ENCODE measurements around the gene PXDN. TPM values are rescaled to one million over a fixed set of nuclear protein-coding genes. Genes with fewer than 3 reads are reported as not detected.
"Not testable (repeated sequence)": the region's sequence is repeated elsewhere in the genome, so short reads cannot be mapped to it uniquely, and the experiment has no call there.

The PXDN gene
- total and polyA plus RNA-seq, 2 experiments from 2014 or later, result 85.7 to 129 TPM

DNA sequence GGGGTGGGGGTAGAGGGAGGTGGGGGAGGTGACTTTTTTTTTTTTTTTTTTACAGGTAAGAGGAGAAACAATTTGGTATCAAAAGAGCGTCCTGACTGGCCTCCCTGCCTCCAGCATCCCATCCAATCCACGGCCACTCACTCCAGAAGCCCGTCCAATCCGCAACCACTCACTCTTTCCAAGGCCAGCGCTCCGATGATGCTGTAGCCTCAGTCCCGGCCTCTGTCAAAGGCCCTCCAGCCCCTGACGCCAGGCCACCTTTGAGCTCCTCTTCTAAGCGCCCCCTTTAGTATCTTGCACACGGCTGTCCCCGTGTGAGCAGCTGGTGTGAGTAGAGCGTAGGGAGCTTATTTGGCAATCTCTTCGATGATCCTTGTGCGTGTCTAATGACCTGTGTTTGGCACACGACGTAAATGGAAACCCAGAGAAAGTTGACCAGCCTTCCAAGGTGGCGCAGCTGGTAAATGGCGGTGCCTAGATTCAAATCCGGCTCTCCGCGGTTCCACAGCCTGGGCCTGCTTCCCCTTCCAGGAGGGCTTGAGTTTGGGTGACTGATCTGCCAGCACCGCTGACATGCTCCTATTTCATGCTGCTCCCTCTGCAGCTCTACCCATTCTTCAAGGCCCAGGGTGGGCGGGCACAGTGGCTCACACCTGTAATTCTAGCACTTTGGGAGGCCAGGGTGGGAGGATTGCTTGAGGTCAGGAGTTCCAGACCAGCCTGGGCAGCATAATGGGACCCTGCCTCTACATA lies 23.8 kb upstream of the PXDN start:
- H3K4me3 ChIP-seq, result no peak overlapping the region
- no peak for DNase-seq (ENCODE audit: low read depth in 1 of 2, low spot score in 1 of 2)
- no peaks in the 10 kb centered on the region for H3K36me3 ChIP-seq
- H3K27me3 ChIP-seq, result no peaks in the 10 kb centered on the region
- H3K27ac ChIP-seq, result no peak overlapping the region
- H3K9me3 ChIP-seq (ENCODE audit: low read depth), result no peaks in the 10 kb centered on the region
- no peaks in the 10 kb centered on the region for H3K4me1 ChIP-seq (ENCODE audit: low read depth)
- TF ChIP-seq, protein P1, sequence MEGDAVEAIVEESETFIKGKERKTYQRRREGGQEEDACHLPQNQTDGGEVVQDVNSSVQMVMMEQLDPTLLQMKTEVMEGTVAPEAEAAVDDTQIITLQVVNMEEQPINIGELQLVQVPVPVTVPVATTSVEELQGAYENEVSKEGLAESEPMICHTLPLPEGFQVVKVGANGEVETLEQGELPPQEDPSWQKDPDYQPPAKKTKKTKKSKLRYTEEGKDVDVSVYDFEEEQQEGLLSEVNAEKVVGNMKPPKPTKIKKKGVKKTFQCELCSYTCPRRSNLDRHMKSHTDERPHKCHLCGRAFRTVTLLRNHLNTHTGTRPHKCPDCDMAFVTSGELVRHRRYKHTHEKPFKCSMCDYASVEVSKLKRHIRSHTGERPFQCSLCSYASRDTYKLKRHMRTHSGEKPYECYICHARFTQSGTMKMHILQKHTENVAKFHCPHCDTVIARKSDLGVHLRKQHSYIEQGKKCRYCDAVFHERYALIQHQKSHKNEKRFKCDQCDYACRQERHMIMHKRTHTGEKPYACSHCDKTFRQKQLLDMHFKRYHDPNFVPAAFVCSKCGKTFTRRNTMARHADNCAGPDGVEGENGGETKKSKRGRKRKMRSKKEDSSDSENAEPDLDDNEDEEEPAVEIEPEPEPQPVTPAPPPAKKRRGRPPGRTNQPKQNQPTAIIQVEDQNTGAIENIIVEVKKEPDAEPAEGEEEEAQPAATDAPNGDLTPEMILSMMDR (IDR thresholded peaks at IDR 0.05; ENCODE audit: low read depth, low read length), result no peak

DNA sequence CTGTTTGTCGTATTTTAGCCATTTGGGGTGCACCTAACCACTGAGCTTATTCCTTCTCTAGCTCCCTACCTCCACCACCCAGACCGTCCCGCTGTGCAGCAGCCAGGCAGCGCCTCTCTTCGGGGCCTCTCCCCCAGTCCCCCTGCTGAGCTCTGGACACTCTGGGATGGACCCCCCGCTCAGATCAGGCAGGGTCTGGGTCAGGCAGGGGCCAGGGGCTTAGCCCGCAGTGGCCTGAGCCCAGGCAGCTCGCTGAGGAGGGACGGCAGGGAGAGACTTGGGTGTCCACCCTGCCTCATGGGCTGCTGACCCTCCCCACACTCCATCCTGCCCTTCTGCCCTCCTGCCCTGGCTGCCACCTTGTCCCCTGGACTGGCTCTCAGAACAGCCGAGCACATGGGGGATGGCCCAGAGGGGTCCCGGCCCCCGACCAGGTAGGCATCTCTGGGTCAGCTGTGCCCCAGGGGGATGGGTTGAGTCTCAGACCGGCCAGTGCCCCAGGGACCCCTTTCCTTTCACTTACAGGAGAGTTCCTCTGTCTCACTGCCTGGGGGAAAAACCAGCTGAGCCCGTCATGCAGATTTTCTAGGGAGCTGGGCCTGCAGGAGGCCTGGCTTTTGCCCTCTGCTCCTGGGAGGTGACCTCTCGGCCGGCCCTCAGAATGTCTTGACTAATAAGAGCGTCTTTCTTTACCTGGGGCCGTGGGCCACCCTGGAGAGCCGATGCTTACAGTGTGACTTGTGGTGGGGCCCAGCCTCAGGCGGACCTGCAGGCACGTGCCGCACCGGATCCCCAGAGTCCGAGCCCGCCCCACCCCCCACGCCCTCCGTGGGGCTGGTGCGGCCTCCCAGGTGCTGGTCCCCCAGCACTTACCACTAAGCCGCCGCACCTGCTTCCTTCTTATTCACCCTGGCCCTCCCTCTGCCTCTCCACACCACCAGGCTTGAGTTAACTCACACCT lies 22.8 kb upstream of the PXDN start:
- H3K27ac ChIP-seq, result no peak overlapping the region
- H3K4me1 ChIP-seq (ENCODE audit: low read depth), result no peaks in the 10 kb centered on the region
- no peak for DNase-seq (ENCODE audit: low read depth in 1 of 2, low spot score in 1 of 2)
- no peaks in the 10 kb centered on the region for H3K9me3 ChIP-seq (ENCODE audit: low read depth)
- H3K4me3 ChIP-seq, result no peak overlapping the region
- TF ChIP-seq, protein P1 (IDR thresholded peaks at IDR 0.05; ENCODE audit: low read depth, low read length), result no peak
- no peaks in the 10 kb centered on the region for H3K27me3 ChIP-seq
- no peaks in the 10 kb centered on the region for H3K36me3 ChIP-seq

DNA sequence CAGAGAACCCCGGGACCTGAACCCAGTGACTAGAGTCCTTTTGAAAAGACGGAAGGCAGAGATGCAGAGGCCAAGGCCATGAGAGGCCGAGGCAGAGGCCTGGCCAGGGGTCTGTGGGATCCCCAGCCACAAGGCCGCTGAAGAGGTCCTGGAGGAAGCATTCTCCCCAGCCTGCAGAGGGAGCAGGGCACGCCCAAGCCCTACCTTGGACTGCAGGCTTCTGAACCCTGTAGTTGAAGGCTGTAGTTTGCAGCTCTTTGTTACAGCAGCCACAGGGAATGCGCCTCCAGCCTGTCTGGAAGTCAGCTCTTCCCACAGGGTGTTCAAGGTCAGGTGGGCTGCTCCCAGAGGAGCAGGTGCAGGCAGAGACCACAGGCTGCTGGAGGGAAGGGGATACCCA lies 22.1 kb upstream of the PXDN start:
- Histone ChIP-seq H3K36me3 (no peaks in the 10 kb centered on the region), H3K4me3 (no peak overlapping the region), H3K27ac (no peak overlapping the region), H3K27me3 (no peaks in the 10 kb centered on the region), H3K9me3 (ENCODE audit: low read depth) (no peaks in the 10 kb centered on the region), H3K4me1 (ENCODE audit: low read depth) (no peaks in the 10 kb centered on the region)
- TF ChIP-seq, protein P1 (IDR thresholded peaks at IDR 0.05; ENCODE audit: low read depth, low read length), result no peak
- DNase-seq (ENCODE audit: low read depth in 1 of 2, low spot score in 1 of 2), result no peak

DNA sequence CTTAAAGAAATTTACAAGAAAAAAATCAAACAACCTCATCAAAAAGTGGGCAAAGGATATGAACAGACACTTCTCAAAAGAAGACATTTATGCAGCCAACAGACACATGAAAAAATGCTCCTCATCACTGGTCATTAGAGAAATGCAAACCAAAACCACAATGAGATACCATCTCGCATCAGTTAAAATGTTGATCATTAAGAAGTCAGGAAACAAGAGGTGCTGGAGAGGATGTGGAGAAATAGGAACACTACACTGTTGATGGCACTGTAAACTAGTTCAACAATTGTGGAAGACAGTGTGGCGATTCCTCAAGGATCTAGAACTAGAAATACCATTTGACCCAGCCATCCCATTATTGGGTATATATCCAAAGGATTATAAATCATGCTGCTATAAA lies 20.9 kb upstream of the PXDN start:
- not testable (repeated sequence) for DNase-seq (ENCODE audit: low read depth in 1 of 2, low spot score in 1 of 2); H3K4me1 ChIP-seq (ENCODE audit: low read depth); H3K27ac ChIP-seq; H3K9me3 ChIP-seq (ENCODE audit: low read depth); H3K27me3 ChIP-seq; H3K4me3 ChIP-seq; H3K36me3 ChIP-seq

DNA sequence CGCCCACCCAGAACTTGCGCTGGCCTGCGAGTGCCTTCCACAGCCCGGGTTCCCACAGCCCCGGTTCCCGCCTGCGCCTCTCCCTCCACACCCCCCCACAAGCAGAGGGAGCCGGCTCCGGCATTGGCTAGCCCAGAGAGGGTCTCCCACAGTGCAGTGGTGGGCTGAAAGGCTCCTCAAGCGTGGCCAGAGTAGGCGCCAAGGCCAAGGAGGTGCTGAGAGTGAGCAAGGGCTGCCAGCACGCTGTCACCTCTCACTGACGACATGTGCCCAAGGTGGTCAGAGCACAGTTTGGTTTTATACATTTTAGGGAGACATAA lies 15.3 kb upstream of the PXDN start:
- TF ChIP-seq, protein P1 (IDR thresholded peaks at IDR 0.05; ENCODE audit: low read depth, low read length), result no peak

More for the DNA sequence above, 15.3 kb upstream of the PXDN start:
- no peak overlapping the region for H3K27ac ChIP-seq
- H3K27me3 ChIP-seq, result no peaks in the 10 kb centered on the region
- H3K9me3 ChIP-seq (ENCODE audit: low read depth), result no peaks in the 10 kb centered on the region
- DNase-seq (ENCODE audit: low read depth in 1 of 2, low spot score in 1 of 2), result no peak
- H3K4me3 ChIP-seq, result no peak overlapping the region
- no peaks in the 10 kb centered on the region for H3K4me1 ChIP-seq (ENCODE audit: low read depth)
- no peaks in the 10 kb centered on the region for H3K36me3 ChIP-seq
